Measurements from ENCODE around the gene PLA2G6.

Gene PLA2G6

GRCh38 chr22:38214302-38215056 lies 32.8 kb upstream of the PLA2G6 start:
- DNase-seq: peak; percentile 81

GRCh38 chr22:38213990-38214301 lies 32.3 kb upstream of the PLA2G6 start:
- DNase-seq: no peak

GRCh38 chr22:38213319-38213989 lies 31.8 kb upstream of the PLA2G6 start:
- no peak for DNase-seq

- no peak for DNase-seq
These were observed 30.8 kb upstream of the PLA2G6 start for GRCh38 chr22:38212442-38212841.

GRCh38 chr22:38211556-38211955 lies 29.9 kb upstream of the PLA2G6 start:
- no peak for DNase-seq

GRCh38 chr22:38208551-38208968 lies 26.9 kb upstream of the PLA2G6 start:
- DNase-seq: no peak

- DNase-seq: no peak
These were observed 26.3 kb upstream of the PLA2G6 start for GRCh38 chr22:38207898-38208432.

- no peak for DNase-seq
These were observed 23.9 kb upstream of the PLA2G6 start for GRCh38 chr22:38205261-38206128.

- DNase-seq: peak; percentile 55
These were observed 23.2 kb upstream of the PLA2G6 start for GRCh38 chr22:38204784-38205183.

- no peak for DNase-seq
These were observed 22.4 kb upstream of the PLA2G6 start for GRCh38 chr22:38203855-38204514.

- DNase-seq: no peak
These were observed 21.6 kb upstream of the PLA2G6 start for GRCh38 chr22:38203090-38203810.

- DNase-seq: peak; percentile 67
These were observed 20.9 kb upstream of the PLA2G6 start for GRCh38 chr22:38202437-38203089.

GRCh38 chr22:38201711-38202436 lies 20.2 kb upstream of the PLA2G6 start, which contains the start of gene MAFF:
Gene MAFF, plus strand, starts transcription at chr22:38201994. Its CDS starts 11,860 bp downstream, at chr22:38213854.
- peak; percentile 95 for DNase-seq

- no peak for DNase-seq
These were observed 19.7 kb upstream of the PLA2G6 start for GRCh38 chr22:38201371-38201710.

GRCh38 chr22:38199826-38200559 lies 18.4 kb upstream of the PLA2G6 start:
- no peak for DNase-seq

GRCh38 chr22:38196791-38197419 lies 15.3 kb upstream of the PLA2G6 start:
- DNase-seq: no peak

GRCh38 chr22:38193580-38193979 lies 11.9 kb upstream of the PLA2G6 start:
- DNase-seq: no peak

GRCh38 chr22:38192475-38192863 lies 10.8 kb upstream of the PLA2G6 start:
- no peak for DNase-seq

- DNase-seq: no peak
These were observed 10.3 kb upstream of the PLA2G6 start for GRCh38 chr22:38191731-38192474.
